Neuronal stem cell (in vitro differentiated cells): ENCODE measurements around the gene CACNA1H.

Source experiments
- DNase-seq: peaks from one replicate; pipeline ENCODE4 v3.0.0-alpha.2; 2013; ENCODE audit warnings: low spot score
- H2AFZ ChIP-seq: one replicate; pipeline ENCODE4 v1.6.1; 2013; ENCODE audit warnings: mild to moderate bottlenecking, low read length, inconsistent platforms
- H2AK5ac ChIP-seq: 2 replicates; pipeline ENCODE4 v1.6.1; 2013; ENCODE audit warnings: low read depth, mild to moderate bottlenecking, inconsistent platforms, low read length, moderate library complexity, mixed read lengths
- H2BK120ac ChIP-seq: 2 replicates; pipeline ENCODE4 v1.6.1; 2013; ENCODE audit warnings: low read depth, mild to moderate bottlenecking, inconsistent platforms, low read length, moderate library complexity, mixed read lengths
- H2BK12ac ChIP-seq: one replicate; pipeline ENCODE4 v1.6.1; 2013; ENCODE audit warnings: low read length, inconsistent platforms
- H2BK15ac ChIP-seq: 2 replicates; pipeline ENCODE4 v1.6.1; 2013; ENCODE audit warnings: mild to moderate bottlenecking, low read length, inconsistent platforms, mixed read lengths
- H2BK5ac ChIP-seq: one replicate; pipeline ENCODE4 v1.6.1; 2013; ENCODE audit warnings: inconsistent platforms, mild to moderate bottlenecking, low read length, moderate library complexity
- H3K14ac ChIP-seq: one replicate; pipeline ENCODE4 v1.6.1; 2013; ENCODE audit warnings: low read length, inconsistent platforms
- H3K18ac ChIP-seq: 2 replicates; pipeline ENCODE4 v1.6.1; 2013; ENCODE audit warnings: low read length, inconsistent platforms
- H3K23ac ChIP-seq: 2 replicates; pipeline ENCODE4 v1.6.1; 2013; ENCODE audit warnings: low read depth, mild to moderate bottlenecking, mixed read lengths, low read length, inconsistent platforms; ENCODE audit not compliant: poor library complexity
- H3K27ac ChIP-seq: replicated peaks from 3 replicates; pipeline ENCODE4 v1.5.1; 2013; ENCODE audit warnings: low read length, inconsistent platforms
- H3K27me3 ChIP-seq, 3 experiments: 2 replicates each; pipeline ENCODE4 v1.6.1; 2013; ENCODE audit warnings: low read length in 3 of 3, mild to moderate bottlenecking in 2 of 3, inconsistent platforms in 1 of 3, low read depth in 1 of 3, mixed read lengths in 1 of 3, moderate library complexity in 1 of 3; ENCODE audit not compliant: control insufficient read depth in 3 of 3, insufficient read depth in 3 of 3
- H3K36me3 ChIP-seq, 2 donors: replicated peaks in 1 of 2; 2 replicates each; pipeline ENCODE4 v1.6.1; 2013; ENCODE audit warnings: low read length in 2 of 2; ENCODE audit not compliant: control insufficient read depth in 2 of 2, insufficient read depth in 2 of 2
- H3K4ac ChIP-seq: 2 replicates; pipeline ENCODE4 v1.6.1; 2013; ENCODE audit warnings: inconsistent platforms, mild to moderate bottlenecking, low read length, moderate library complexity
- H3K4me1 ChIP-seq, 2 donors: 1 replicate in 1 of 2; 2 replicates in 1 of 2; pipeline ENCODE4 v1.6.1; 2013; ENCODE audit warnings: low read length in 2 of 2, low read depth in 1 of 2; ENCODE audit not compliant: control insufficient read depth in 2 of 2, insufficient read depth in 1 of 2
- H3K4me2 ChIP-seq: one replicate; pipeline ENCODE4 v1.6.1; 2013; ENCODE audit warnings: mild to moderate bottlenecking, low read length, inconsistent platforms; ENCODE audit not compliant: insufficient read depth, poor library complexity, severe bottlenecking
- H3K4me3 ChIP-seq, 2 donors: 2 replicates each; pipeline ENCODE4 v1.5.1; 2013; ENCODE audit warnings: low read length in 2 of 2, mild to moderate bottlenecking in 2 of 2, inconsistent platforms in 1 of 2, moderate library complexity in 1 of 2
- H3K79me1 ChIP-seq: one replicate; pipeline ENCODE4 v1.6.1; 2013; ENCODE audit warnings: low read depth, mild to moderate bottlenecking, inconsistent platforms, low read length, moderate library complexity
- H3K9ac ChIP-seq: one replicate; pipeline ENCODE4 v1.6.1; 2013; ENCODE audit warnings: mild to moderate bottlenecking, low read depth, low read length, inconsistent platforms; ENCODE audit not compliant: poor library complexity
- H3K9me3 ChIP-seq, 2 donors: replicated peaks in 1 of 2; 2 replicates each; pipeline versions ENCODE3 to v1.6.1; 2013; ENCODE audit warnings: low read length in 2 of 2, mild to moderate bottlenecking in 2 of 2, inconsistent platforms in 1 of 2, low read depth in 1 of 2, mixed read lengths in 1 of 2, moderate library complexity in 1 of 2; ENCODE audit not compliant: control insufficient read depth in 2 of 2, insufficient read depth in 1 of 2
- H4K8ac ChIP-seq: one replicate; pipeline ENCODE4 v1.6.1; 2013; ENCODE audit warnings: low read depth, mild to moderate bottlenecking, inconsistent platforms, low read length, moderate library complexity
- H4K91ac ChIP-seq: one replicate; pipeline ENCODE4 v1.6.1; 2013; ENCODE audit warnings: low read length, low read depth, mild to moderate bottlenecking, inconsistent platforms; ENCODE audit not compliant: poor library complexity
- WGBS, 2 donors: extraction: QIAGEN DNeasy Blood & Tissue Kit; methylation state at CpG; one replicate each; pipeline ENCODE4 v1.1.7; 2013; ENCODE audit warnings: missing lambda C conversion rate in 2 of 2, mixed read lengths in 1 of 2; ENCODE audit not compliant: insufficient read length in 2 of 2, insufficient replicate concordance in 1 of 2; ENCODE audit errors: extremely low coverage in 2 of 2; 5-methylcytosine and 5-hydroxymethylcytosine counted together

Gene CACNA1H

DNA sequence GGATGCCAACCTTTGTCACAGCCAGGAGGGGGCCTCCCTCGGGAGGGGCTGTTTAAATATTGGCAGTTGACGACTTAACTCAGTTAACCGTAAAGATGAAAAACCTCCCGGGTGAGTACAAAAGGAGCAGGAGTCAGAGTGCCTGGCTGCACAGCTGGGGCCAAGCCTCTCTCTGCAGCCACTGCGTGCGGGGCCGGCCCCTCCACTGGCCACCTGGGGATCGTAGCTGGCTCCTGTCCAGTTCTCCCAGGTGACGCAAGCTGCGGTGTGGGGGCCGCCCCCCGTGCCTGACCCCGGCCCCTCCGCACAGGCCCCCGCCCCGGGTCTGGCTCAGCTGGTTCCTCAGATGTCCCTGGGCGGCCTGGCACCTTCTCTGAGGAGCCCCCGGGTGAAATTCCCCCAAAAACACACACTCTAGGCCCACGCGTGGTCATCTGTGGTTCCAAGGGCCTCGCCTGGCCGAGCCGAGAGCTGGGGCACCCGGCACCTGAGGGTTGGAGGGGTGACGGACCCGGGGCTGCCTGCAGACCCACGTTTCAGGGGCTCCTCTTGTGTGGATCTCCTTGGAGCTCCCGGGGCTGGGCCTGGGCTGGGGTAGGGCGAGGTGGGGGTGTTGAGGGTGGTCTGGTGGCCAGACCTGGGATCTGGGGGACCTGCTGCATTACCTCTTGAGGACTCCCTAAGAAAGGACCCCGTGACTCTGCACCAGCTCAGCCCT, 7.4 kb upstream of the CACNA1H start:
- Histone ChIP-seq H4K91ac (peak overlapping the region; percentile 65), H3K14ac (no peak overlapping the region), H3K9ac (peak overlapping the region; percentile 83), H3K79me1 (peaks cover 3% of the 10 kb centered on the region), H3K27me3 (peaks cover 0 to 32% (median 0%) of the 10 kb centered on the region in 3 experiments), H3K18ac (peak overlapping the region; percentile 95), H2BK15ac (peak overlapping the region; percentile 99), H3K4me2 (no peak overlapping the region), H3K23ac (peak overlapping the region; percentile 57), H3K27ac (peak overlapping the region; percentile 68), H3K36me3 (no peaks in the 10 kb centered on the region), H2BK5ac (peak overlapping the region; percentile 93), H2BK120ac (peak overlapping the region; percentile 95), H2AK5ac (peak overlapping the region; percentile 99), H2BK12ac (peak overlapping the region; percentile 97), H2AFZ (peak overlapping the region; percentile 65), H3K9me3 (peaks cover 4 to 6% of the 10 kb centered on the region in 2 donors), H3K4ac (no peak overlapping the region), H3K4me3 (no peak overlapping the region), H3K4me1 (peaks cover 17 to 23% of the 10 kb centered on the region in 2 donors), H4K8ac (no peak overlapping the region)
- no CpG with 5 or more reads among the region's 30 CpGs for WGBS, 2 donors
- DNase-seq, result no peak

DNA sequence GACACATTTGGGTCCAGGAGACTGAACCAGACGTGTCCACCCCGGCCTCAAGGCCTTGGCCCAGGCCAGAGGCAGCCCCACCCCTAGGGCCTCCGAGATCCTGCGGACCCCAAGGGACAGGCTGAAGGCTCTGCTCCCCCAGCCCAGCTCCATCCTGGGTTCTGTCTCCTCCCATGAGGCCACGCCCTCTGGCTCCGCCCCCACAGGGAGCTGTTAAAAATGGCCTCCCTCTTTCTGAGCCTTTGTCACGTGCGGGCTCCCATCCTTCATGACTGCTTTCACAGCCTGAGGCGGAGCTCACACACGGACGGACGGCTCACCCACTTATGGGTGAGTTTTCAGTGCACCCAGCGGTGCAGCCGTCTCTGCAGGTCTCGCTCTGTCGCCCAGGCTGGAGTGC, 6.5 kb upstream of the CACNA1H start:
- Histone ChIP-seq H3K4me2 (no peak overlapping the region), H3K4me1 (peaks cover 17 to 23% of the 10 kb centered on the region in 2 donors), H3K9ac (peak overlapping the region; percentile 36), H2BK5ac (peak overlapping the region; percentile 93), H3K4me3 (no peak overlapping the region), H2AFZ (peak overlapping the region; percentile 49), H3K27me3 (peaks cover 0 to 28% (median 0%) of the 10 kb centered on the region in 3 experiments), H4K91ac (peak overlapping the region; percentile 79), H2BK120ac (peak overlapping the region; percentile 95), H3K4ac (no peak overlapping the region), H3K27ac (no peak overlapping the region), H3K9me3 (peaks cover 4 to 6% of the 10 kb centered on the region in 2 donors), H3K18ac (peak overlapping the region; percentile 89), H2BK12ac (peak overlapping the region; percentile 97), H3K14ac (no peak overlapping the region), H2AK5ac (peak overlapping the region; percentile 99), H3K36me3 (no peaks in the 10 kb centered on the region), H3K79me1 (peaks cover 3% of the 10 kb centered on the region), H4K8ac (no peak overlapping the region), H2BK15ac (peak overlapping the region; percentile 99), H3K23ac (peak overlapping the region; percentile 57)
- DNase-seq, result no peak
- no CpG with 5 or more reads among the region's 16 CpGs for WGBS, 2 donors

GRCh38 chr16:1147027-1147426, 5.9 kb upstream of the CACNA1H start:
- Histone ChIP-seq H4K91ac (no peak overlapping the region), H3K9ac (no peak overlapping the region), H3K9me3 (peaks cover 4 to 6% of the 10 kb centered on the region in 2 donors), H3K36me3 (no peaks in the 10 kb centered on the region), H3K18ac (no peak overlapping the region), H3K27ac (no peak overlapping the region), H2BK120ac (no peak overlapping the region), H3K79me1 (peaks cover 3% of the 10 kb centered on the region), H2BK15ac (no peak overlapping the region), H3K14ac (no peak overlapping the region), H3K23ac (no peak overlapping the region), H3K4me3 (no peak overlapping the region), H3K27me3 (peaks cover 0 to 33% (median 0%) of the 10 kb centered on the region in 3 experiments), H2BK5ac (no peak overlapping the region), H3K4me1 (peaks cover 20 to 26% of the 10 kb centered on the region in 2 donors), H4K8ac (no peak overlapping the region), H2BK12ac (no peak overlapping the region), H2AFZ (no peak overlapping the region), H2AK5ac (no peak overlapping the region), H3K4me2 (no peak overlapping the region), H3K4ac (no peak overlapping the region)
- DNase-seq, result no peak
- no CpG with 5 or more reads among the region's 5 CpGs for WGBS, 2 donors

DNA sequence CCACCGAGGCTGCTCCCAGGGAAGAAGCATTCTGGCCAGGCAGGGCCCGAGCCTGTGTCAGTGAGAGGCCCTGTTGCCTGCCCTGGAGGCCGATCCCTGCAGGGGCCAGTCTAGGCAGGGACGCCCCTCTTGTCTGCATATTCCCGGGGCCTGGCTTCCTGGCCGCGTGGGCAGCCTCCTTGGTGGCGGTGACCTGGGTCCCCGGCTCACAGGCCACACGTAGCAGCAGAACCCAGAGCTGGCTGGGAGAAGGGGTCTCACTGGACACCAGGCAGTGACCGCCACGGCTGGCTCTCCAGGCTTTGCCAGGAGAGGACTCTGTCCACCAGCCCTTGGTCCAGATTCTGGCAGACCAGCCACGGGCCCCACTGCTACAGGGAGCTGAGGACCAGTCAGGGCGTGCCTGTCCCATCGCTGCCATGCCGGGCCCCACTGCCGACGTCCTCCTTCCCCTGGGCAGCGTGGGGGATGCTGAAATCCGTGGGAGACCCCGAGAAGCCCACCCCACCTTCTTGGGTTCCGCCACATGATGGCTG, 3.7 kb upstream of the CACNA1H start:
- no peak for DNase-seq
- Histone ChIP-seq H3K18ac (peak overlapping the region; percentile 93), H2BK12ac (peak overlapping the region; percentile 73), H2BK15ac (peak overlapping the region; percentile 86), H3K4ac (no peak overlapping the region), H3K14ac (no peak overlapping the region), H3K27me3 (peaks cover 0 to 26% (median 0%) of the 10 kb centered on the region in 3 experiments), H3K9me3 (peaks cover 4 to 6% of the 10 kb centered on the region in 2 donors), H3K36me3 (no peaks in the 10 kb centered on the region), H3K4me3 (no peak overlapping the region), H3K4me2 (no peak overlapping the region), H3K4me1 (peaks cover 22 to 23% of the 10 kb centered on the region in 2 donors), H3K9ac (peak overlapping the region; percentile 60), H4K91ac (no peak overlapping the region), H2AFZ (peak overlapping the region; percentile 22), H2BK120ac (no peak overlapping the region), H3K23ac (peak overlapping the region; percentile 20), H4K8ac (peak overlapping the region; percentile 59), H2AK5ac (peak overlapping the region; percentile 8), H3K27ac (no peak overlapping the region), H3K79me1 (peaks cover 6% of the 10 kb centered on the region), H2BK5ac (peak overlapping the region; percentile 90)
- no CpG with 5 or more reads among the region's 22 CpGs for WGBS, 2 donors
